SU-DHL-6 (cell line): ENCODE data around the gene KRT82.

Experiments used
- H2AFZ ChIP-seq: fragments of 200-600 bp; sonication (generic); 2 replicates; pipeline ENCODE4 v1.6.1; 2014; ENCODE audit warnings: low read depth, mild to moderate bottlenecking, moderate library complexity, mixed read lengths, antibody characterized with exemption, low read length; ENCODE audit not compliant: severe bottlenecking
- H3F3A ChIP-seq: fragments of 200-600 bp; shearing (Covaris generic); 2 replicates; pipeline ENCODE4 v1.6.0; 2016; ENCODE audit warnings: antibody characterized with exemption, mild to moderate bottlenecking; ENCODE audit not compliant: insufficient read depth
- H3K27ac ChIP-seq: fragments of 200-600 bp; sonication (generic); 2 replicates; pipeline ENCODE4 v1.5.1; 2016; ENCODE audit warnings: low read depth, mild to moderate bottlenecking, low read length, moderate library complexity, mixed read lengths
- H3K27me3 ChIP-seq: fragments of 200-600 bp; sonication (generic), shearing (Covaris generic); 2 replicates; pipeline ENCODE4 v1.6.0; 2014; ENCODE audit warnings: mild to moderate bottlenecking, low read length
- H3K36me3 ChIP-seq: fragments of 200-600 bp; sonication (generic); 2 replicates; pipeline ENCODE4 v1.6.1; 2014; ENCODE audit warnings: mild to moderate bottlenecking, low read length, mixed read lengths
- H3K4me2 ChIP-seq: fragments of 300-600, 200-600 bp; shearing (Covaris generic), sonication (generic); 2 replicates; pipeline ENCODE4 v1.6.0; 2014; ENCODE audit warnings: low read length, low read depth, mild to moderate bottlenecking; ENCODE audit not compliant: poor library complexity, severe bottlenecking
- H3K4me3 ChIP-seq: fragments of 200-600 bp; sonication (generic); 2 replicates; pipeline ENCODE4 v1.5.1; 2014; ENCODE audit warnings: antibody characterized with exemption, low read length, mild to moderate bottlenecking, mixed read lengths; ENCODE audit not compliant: insufficient read depth, poor library complexity, severe bottlenecking
- H3K79me2 ChIP-seq: fragments of 200-600 bp; sonication (generic); 2 replicates; pipeline ENCODE4 v1.6.1; 2014; ENCODE audit warnings: mild to moderate bottlenecking, low read length, moderate library complexity; ENCODE audit not compliant: insufficient read depth
- H3K9ac ChIP-seq: fragments of 200-600 bp; sonication (generic); 2 replicates; pipeline ENCODE4 v1.7.0; 2014; ENCODE audit warnings: mild to moderate bottlenecking, low read length
- H3K9me2 ChIP-seq: fragments of 200-600 bp; sonication (generic); replicated peaks from 2 replicates; pipeline ENCODE4 v1.6.1; 2014; ENCODE audit warnings: low read length; ENCODE audit not compliant: insufficient read depth
- H3K9me3 ChIP-seq: fragments of 200-600 bp; sonication (generic); 2 replicates; pipeline ENCODE4 v1.6.1; 2014; ENCODE audit warnings: low read length, mixed read lengths; ENCODE audit not compliant: insufficient read depth
- H4K20me1 ChIP-seq: fragments of 200-600 bp; sonication (generic); 2 replicates; pipeline ENCODE4 v1.6.1; 2014; ENCODE audit warnings: low read depth, mild to moderate bottlenecking, antibody characterized with exemption, low read length, moderate library complexity, mixed read lengths
- CTCF ChIP-seq: fragments of 200-600 bp; sonication (generic); IDR thresholded peaks from one replicate; pipeline ENCODE4 v1.5.1; 2017; ENCODE audit warnings: antibody characterized with exemption, mild to moderate bottlenecking, low read length, moderate library complexity; ENCODE audit not compliant: insufficient read depth, poor library complexity, severe bottlenecking
- EZH2phosphoT487 ChIP-seq: fragments of 200-600 bp; sonication (generic), shearing (Covaris generic); conservative IDR thresholded peaks from 2 replicates; pipeline ENCODE4 v1.6.1; 2018; ENCODE audit warnings: mild to moderate bottlenecking, antibody characterized with exemption, low read length, moderate library complexity, mixed read lengths

KRT82 gene

GRCh38 chr12:52445876-52446275 lies 39.7 kb upstream of the KRT82 start:
- Histone ChIP-seq H3K9ac (no peak overlapping the region), H2AFZ (no peak overlapping the region), H3K79me2 (no peaks in the 10 kb centered on the region), H3K9me2 (no peaks in the 10 kb centered on the region), H4K20me1 (no peaks in the 10 kb centered on the region), H3K27ac (no peak overlapping the region), H3K4me3 (no peak overlapping the region), H3K4me2 (no peak overlapping the region), H3K27me3 (no peaks in the 10 kb centered on the region), H3F3A (no peaks in the 10 kb centered on the region), H3K36me3 (no peaks in the 10 kb centered on the region), H3K9me3 (no peaks in the 10 kb centered on the region)
- TF ChIP-seq CTCF: no peak
- no peak for TF ChIP-seq EZH2phosphoT487

- H3K27ac ChIP-seq: no peak overlapping the region
- no peaks in the 10 kb centered on the region for H4K20me1 ChIP-seq
- no peak overlapping the region for H3K9ac ChIP-seq
- H3K36me3 ChIP-seq: no peaks in the 10 kb centered on the region
- no peaks in the 10 kb centered on the region for H3K79me2 ChIP-seq
- no peak overlapping the region for H3K4me3 ChIP-seq
- TF ChIP-seq EZH2phosphoT487 (no peak), CTCF (no peak)
- H3K27me3 ChIP-seq: no peaks in the 10 kb centered on the region
- H3K9me3 ChIP-seq: no peaks in the 10 kb centered on the region
- no peaks in the 10 kb centered on the region for H3F3A ChIP-seq
- H3K9me2 ChIP-seq: no peaks in the 10 kb centered on the region
- H3K4me2 ChIP-seq: no peak overlapping the region
- H2AFZ ChIP-seq: no peak overlapping the region
Measured at GRCh38 chr12:52444647-52445595, 38.8 kb upstream of the KRT82 start.

- Histone ChIP-seq H2AFZ (no peak overlapping the region), H4K20me1 (no peaks in the 10 kb centered on the region), H3K9me3 (no peaks in the 10 kb centered on the region), H3K9me2 (no peaks in the 10 kb centered on the region), H3K36me3 (no peaks in the 10 kb centered on the region), H3F3A (no peaks in the 10 kb centered on the region), H3K79me2 (no peaks in the 10 kb centered on the region), H3K27me3 (no peaks in the 10 kb centered on the region), H3K4me2 (no peak overlapping the region), H3K27ac (no peak overlapping the region), H3K4me3 (no peak overlapping the region), H3K9ac (no peak overlapping the region)
- no peak for TF ChIP-seq CTCF
- no peak for TF ChIP-seq EZH2phosphoT487
Measured at GRCh38 chr12:52443966-52444365, 37.8 kb upstream of the KRT82 start.
